Measurements from ENCODE around the gene ZNF786.
"Not testable (repeated sequence)": the region's sequence is repeated elsewhere in the genome, so short reads cannot be mapped to it uniquely, and the experiment has no call there.

Gene ZNF786

DNA sequence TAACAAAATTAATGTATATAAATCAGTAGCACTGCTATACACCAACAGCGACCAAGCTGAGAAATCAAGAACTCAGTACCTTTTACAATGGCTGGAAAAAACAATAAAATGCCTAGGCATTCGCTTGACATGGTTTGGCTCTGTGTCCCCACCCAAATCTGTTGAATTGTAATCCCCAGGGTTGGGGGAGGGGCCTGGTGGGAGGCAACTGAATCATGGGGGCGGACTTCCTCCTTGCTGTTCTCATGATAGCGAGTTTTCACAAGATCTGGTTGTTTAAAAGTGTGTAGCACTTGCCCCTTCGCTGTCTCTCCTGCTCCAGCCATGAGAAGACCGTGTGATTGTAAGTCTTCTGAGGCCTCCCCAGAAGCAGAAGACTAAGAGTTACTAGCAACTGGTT lies 8.6 kb downstream of the ZNF786 start:
- no peak for FAIRE-seq

DNA sequence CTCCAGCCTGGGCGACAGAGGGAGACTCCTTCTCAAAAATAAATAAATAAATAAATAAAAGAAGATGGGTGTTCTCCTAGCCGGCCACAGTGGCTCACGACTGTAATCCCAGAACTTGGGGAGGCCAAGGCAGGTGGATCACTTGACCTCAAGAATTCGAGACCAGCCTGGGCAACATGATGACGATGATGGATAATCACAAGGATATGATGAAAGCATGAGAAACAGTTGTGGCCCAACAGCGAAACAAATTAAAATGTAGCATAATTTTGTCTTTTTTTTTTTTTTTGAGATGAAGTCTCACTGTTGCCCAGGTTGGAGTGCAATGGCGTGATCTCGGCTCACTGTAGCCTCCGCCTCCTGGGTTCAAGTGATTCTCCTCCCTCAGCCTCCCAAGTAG lies 12.9 kb downstream of the ZNF786 start:
- FAIRE-seq, result no peak

GRCh38 chr7:149075286-149075685 lies 15.2 kb downstream of the ZNF786 start:
- FAIRE-seq, result no peak

DNA sequence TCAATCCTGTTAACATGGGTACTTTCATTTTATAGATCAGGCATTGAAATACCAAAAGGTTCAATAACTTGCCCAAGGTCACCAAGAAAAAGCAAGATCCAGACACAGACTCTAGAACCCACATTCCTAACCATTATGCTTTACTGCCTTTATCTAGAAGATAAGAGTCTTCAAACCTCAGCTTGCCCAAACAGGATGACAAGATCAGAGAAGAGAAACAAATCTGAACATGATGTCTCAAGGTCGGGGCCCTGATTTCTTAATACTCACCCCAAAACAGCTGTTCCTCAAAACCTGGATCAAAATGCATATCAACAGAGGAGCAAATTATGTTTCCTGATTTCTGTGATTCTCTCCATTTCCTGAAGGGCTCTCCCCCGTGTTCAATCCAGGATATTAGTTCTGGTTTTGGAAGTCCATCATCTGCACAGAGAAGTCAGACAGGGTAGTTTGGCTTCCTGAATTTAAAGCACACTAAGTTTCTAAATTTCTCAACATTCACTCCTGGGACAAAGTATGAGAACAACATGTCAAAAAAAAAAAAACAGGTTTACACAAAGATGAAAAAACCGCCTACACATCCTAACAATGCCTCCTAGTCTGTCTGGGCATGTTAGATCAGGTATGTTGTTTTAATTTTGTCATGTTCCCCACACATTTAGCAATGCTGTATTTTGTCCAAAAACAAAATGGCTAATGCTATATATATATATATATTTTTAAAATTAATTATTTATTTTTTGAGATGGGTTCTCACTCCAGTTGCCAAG lies 16.2 kb downstream of the ZNF786 start:
- no peak for FAIRE-seq

GRCh38 chr7:149072438-149072775 lies 18.1 kb downstream of the ZNF786 start:
- FAIRE-seq, result no peak

GRCh38 chr7:149071641-149072437 lies 18.7 kb downstream of the ZNF786 start:
- no peak for FAIRE-seq

GRCh38 chr7:149071182-149071635 lies 19.3 kb downstream of the ZNF786 start:
- FAIRE-seq, result no peak

DNA sequence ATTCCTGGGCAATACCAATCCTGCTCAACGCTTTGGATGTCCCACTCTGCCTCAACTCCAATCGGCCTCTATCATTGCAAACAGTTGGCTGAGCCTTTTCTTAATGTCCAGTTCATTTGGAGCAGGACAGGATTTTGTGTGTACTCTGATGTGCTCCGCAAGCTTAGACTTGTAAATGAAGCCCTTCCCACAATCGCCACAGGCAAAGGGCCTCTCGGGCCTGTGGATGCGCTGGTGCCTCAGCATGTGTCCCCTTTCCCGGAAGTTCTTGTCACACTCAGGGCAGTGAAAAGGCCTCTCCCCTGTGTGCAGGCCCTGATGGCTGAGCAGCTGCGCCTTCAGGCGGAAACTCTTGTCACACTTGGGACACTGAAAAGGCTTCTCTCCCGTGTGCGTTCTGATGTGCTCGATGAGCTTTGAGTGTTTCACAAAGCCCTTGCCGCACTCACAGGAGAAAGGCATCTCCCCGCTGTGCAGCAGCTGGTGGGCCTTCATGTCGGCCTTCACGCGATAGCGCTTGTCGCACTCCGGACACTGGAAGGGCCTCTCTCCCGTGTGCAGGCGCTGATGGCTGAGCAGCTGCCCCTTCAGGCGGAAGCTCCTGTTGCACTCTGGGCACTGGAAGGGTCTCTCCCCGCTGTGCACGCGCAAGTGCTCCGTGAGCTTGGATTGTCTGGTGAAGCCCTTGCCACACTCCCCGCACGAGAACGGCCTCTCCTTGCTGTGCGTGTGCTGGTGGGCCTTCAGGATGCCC lies 20.0 kb downstream of the ZNF786 start:
- FAIRE-seq, result no peak

DNA sequence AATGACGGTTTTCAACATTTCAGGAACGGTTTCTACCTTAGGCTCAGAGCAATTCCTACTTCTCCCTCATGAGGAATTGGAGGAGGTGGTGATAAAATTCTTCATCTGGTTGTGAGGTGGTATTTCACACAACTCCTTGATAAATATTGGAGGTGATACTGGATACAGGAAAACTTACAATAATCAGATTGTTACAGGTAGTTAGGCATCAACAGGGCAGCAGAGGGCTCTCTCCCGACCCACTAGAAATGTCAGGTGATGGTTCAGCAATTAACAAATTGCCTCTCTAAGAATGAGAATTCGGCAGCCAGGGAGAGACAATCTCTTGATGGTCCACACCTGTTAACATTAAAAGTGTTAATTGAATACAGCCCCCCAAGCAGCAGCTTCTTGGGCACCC lies 22.6 kb downstream of the ZNF786 start:
- no peak for FAIRE-seq

GRCh38 chr7:149063476-149063875 lies 27.0 kb downstream of the ZNF786 start:
- FAIRE-seq, result no peak

DNA sequence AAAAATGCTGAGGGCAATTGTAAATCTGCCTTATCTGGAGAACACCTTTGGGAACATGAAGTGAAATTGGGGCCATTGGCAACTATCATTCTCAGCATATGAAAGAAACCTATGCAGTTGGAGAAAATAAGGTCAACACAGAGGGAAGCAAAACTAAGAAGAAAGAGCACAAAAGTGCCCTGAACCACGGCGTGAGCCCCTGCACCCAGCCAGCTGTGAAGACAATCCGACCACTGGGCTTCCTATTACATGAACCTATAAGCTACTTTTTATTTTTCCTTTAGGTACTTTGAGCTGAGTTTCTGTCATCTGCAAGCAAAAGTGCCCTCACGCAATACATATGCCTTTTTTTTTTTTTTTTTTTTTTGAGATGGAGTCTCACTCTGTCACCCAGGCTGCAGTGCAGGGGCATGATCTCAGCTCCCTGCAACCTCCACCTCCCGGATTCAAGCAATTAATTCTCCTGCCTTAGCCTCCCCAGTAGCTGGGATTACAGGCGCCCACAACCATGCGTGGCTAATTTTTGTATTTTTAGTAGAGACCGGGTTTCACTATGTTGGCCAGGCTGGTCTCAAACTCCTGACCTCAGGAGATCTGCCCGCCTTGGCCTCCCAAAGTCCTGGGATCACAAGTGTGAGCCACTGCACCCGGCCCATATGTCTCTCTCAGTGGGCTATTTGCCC lies 28.2 kb downstream of the ZNF786 start:
- FAIRE-seq, result not testable (repeated sequence)

DNA sequence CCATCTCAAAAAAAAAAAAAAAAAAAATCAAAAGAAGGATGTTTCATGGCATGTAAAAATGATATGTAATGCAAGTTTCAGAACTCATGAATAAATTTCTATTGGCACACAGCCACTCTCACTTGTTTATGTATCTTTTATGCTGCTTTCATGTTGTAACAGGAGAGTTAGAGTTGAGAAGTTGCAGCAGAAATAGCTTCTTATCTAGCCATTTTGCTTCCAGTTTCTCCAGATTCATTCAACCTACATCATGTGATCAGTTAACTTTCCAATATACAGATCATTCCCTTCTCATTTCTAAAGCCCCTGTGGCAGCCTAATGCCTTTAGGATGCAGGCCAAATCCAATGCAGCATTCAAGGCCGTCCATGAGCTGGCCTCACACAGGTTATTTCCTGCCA lies 30.4 kb downstream of the ZNF786 start:
- FAIRE-seq, result no peak

- no peak for FAIRE-seq
These were observed 36.6 kb downstream of the ZNF786 start for GRCh38 chr7:149053885-149054284.

DNA sequence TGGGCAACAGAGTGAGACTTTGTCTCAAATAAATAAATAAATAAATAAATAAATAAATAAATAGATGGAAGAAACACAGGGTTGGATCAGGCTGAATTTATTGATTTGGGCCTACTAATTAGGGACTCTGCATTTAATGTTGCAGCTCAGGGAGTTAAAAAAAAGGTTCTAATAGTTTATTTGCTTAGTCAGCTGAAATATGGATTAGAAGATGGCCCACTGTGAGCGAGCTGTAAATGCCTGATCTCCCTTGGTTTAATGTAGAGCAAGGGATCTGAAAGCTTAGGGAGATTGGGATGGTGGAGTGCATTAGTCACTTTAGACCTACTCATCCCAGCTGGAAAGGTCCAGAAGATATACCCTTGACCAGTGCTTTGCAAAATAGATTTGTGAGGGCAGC lies 37.1 kb downstream of the ZNF786 start:
- FAIRE-seq, result no peak

DNA sequence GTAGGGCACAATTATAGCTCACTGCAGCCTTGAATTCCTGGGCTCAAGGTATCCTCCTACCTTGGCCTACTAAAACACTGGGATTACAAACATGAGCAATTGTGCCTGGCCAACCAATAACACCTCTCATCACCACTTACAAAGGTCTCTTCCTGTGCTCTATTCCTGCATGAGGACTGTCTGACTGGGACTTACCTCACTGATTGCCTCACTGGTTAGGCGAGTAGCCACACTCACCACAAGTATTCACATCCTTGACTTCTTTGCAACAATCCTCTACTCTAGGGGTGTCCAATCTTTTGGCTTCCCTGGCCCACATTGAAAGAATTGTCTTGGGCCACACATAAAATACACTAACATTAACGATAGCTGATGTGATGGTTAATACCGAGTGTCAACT lies 39.6 kb downstream of the ZNF786 start:
- FAIRE-seq, result no peak

DNA sequence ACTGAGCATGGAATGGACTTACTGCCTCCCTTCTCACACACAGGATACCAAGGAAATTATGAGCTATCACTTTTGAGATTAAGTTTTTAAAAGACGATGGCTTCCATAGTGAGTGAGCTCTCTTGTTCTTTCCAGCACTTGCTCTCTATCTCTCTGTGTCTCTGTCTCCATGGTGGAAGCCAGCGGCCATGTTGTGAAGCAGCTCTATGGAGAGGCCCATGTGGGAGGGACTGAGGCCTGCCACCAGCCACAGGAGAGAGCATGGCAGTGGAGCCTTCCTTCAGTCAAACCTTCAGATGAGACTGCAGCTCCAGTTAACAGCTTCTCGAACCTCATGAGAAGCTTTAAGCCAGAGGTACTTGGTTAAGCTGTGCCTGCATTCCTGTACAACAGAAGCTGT lies 41.7 kb downstream of the ZNF786 start:
- no peak for FAIRE-seq

DNA sequence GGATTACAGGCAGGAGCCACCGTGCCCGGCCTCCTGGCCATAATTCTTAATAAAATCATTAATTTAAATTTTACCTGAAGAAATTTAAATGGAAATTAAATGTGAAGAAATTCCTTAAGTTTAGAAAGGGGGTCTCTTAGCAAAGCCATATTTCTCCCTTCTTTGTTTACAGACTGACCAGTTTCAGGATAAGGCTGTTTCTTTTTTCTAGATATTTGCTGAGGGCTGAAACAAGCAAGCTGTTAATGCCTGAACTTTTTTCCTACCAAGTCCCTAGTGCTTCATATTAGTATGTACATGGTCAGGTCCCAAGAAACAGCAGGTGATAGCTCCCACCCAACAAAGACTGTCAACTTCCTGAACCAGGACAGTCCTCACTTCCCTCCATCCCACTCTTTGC lies 44.1 kb downstream of the ZNF786 start:
- FAIRE-seq, result no peak

GRCh38 chr7:149043936-149044335 lies 46.6 kb downstream of the ZNF786 start:
- FAIRE-seq, result no peak

DNA sequence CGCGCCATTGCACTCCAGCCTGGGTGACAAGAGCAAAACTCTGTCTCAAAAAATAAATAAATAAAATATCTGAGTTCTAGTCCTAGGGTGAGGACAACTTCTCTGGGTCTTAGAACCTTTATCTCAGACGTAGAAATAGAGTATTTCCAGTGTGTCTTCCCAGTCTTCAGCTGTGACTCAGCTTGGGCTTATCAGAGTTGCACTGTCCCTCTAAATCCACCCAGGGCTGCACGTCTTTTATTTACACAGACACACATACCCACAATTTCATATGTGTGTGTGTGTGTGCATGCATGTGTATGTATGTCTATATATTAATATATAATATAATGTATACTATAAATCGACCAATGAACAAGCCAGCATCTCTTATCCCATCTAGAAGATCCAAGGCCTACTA lies 49.2 kb downstream of the ZNF786 start:
- no peak for FAIRE-seq

DNA sequence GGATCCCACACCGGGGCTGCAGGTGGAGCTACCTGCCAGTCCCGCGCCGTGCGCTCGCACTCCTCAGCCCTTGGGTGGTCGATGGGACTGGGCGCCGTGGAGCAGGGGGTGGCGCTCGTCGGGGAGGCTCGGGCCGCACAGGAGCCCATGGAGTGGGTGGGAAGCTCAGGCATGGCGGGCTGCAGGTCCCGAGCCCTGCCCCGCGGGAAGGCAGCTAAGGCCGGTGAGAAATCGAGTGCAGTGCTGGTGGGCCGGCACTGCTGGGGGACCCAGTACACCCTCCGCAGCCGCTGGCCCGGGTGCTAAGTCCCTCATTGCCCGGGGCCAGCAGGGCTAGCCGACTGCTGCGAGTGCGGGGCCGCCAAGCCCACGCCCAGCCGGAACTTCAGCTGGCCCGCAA lies 51.9 kb downstream of the ZNF786 start:
- FAIRE-seq, result not testable (repeated sequence)

GRCh38 chr7:149036676-149037075 lies 53.8 kb downstream of the ZNF786 start:
- FAIRE-seq, result no peak

DNA sequence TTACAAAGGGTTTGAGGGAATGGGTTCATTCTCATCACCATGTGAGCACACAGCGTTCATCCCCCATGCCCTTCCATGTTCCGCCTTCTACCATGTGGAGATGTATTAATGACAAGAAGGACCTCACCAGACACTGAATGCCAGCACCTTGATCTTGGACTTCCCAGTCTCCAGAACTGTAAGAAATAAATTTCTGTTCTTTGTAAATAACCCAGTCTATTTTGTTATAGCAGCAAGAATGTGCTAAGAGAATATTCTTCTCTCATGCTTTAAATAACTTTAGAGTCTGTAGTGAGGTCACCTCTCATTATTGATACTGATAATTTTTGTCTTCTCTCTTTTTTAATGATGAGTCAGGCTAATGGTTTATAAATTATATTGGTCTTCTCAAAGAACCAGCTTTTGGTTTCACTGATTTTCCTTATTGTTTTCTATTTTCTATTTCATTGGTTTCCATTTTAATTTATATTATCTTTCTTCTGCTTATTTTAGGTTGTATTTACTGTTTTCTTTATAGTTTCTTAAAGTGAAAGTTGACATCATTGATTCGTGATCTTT lies 59.1 kb downstream of the ZNF786 start:
- FAIRE-seq, result peak; percentile 34

DNA sequence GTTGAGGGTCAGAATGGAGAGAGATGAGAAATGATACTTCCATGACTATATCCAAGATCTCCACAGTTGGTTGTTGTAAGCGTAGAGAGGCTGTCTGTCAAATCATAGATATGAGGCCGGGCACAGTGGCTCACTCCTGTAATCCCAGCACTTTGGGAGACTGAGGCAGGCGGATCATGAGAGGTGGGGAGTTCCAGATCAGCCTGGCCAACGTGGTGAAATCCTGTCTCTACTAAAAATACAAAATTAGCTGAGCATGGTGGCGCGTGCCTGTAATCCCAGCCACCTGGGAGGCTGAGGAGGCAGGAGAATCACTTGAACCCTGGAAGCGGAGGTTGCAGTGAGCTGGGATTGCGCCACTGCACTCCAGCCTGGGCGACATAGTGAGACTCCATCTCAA lies 60.1 kb downstream of the ZNF786 start:
- FAIRE-seq, result not testable (repeated sequence)

Measured in A204.1 (cell line).